NB4 (cell line): ENCODE measurements around the gene PPFIA2.

Experiments used
- CTCF ChIP-seq: IDR thresholded peaks from one replicate; pipeline ENCODE4 v1.5.1; 2012; ENCODE audit warnings: low read depth, low read length
- POLR2A ChIP-seq: IDR thresholded peaks from 2 replicates; pipeline ENCODE4 v1.6.1; 2011; ENCODE audit warnings: mild to moderate bottlenecking; ENCODE audit not compliant: insufficient read length; ENCODE audit errors: extremely low read depth
- TF ChIP-seq, protein P1 (sequence below): IDR thresholded peaks from 2 replicates; pipeline ENCODE4 v1.6.1; 2011; ENCODE audit warnings: low read depth, low read length

- no peak for TF ChIP-seq POLR2A
- TF ChIP-seq, protein P1, sequence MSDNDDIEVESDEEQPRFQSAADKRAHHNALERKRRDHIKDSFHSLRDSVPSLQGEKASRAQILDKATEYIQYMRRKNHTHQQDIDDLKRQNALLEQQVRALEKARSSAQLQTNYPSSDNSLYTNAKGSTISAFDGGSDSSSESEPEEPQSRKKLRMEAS: no peak
- TF ChIP-seq CTCF: no peak
Observed at GRCh38 chr12:81530352-81530751, 228.8 kb downstream of the PPFIA2 start.
